Hair follicle dermal papilla cell (primary cell): ENCODE measurements around the gene KLK15. TPM values are rescaled to one million over a fixed set of nuclear protein-coding genes. Genes with fewer than 3 reads are reported as not detected.

ENCODE experiments used
- small RNA-seq: library from RNA; depleted of rRNA; stranded (forward); fragments of <200 nt; gene quantifications from one replicate; pipeline ENCODE3, GENCODE V24; 2012
- total RNA-seq: library from RNA; depleted of rRNA; stranded (reverse); fragments of >200 nt; gene quantifications from 2 replicates; pipeline ENCODE4 v1.2.3, GENCODE V29; 2012

KLK15 gene
- not detected in 2 replicates for total RNA-seq

GRCh38 chr19:50833117-50833801 is at the start of gene KLK15:
KLK15 (minus strand) TSS chr19:50833574; CDS start chr19:50831492, 2,082 bp downstream.

GRCh38 chr19:50873056-50873455 is 39.7 kb upstream of the KLK15 start, which contains the start of gene KLK2:
KLK2 (plus strand) TSS chr19:50873439; CDS start chr19:50873474, 35 bp downstream.

GRCh38 chr19:50854636-50855410 is 21.4 kb upstream of the KLK15 start, which contains the start of gene KLK3:
KLK3 (plus strand) TSS chr19:50854915; CDS start chr19:50854956, 41 bp downstream.

DNA sequence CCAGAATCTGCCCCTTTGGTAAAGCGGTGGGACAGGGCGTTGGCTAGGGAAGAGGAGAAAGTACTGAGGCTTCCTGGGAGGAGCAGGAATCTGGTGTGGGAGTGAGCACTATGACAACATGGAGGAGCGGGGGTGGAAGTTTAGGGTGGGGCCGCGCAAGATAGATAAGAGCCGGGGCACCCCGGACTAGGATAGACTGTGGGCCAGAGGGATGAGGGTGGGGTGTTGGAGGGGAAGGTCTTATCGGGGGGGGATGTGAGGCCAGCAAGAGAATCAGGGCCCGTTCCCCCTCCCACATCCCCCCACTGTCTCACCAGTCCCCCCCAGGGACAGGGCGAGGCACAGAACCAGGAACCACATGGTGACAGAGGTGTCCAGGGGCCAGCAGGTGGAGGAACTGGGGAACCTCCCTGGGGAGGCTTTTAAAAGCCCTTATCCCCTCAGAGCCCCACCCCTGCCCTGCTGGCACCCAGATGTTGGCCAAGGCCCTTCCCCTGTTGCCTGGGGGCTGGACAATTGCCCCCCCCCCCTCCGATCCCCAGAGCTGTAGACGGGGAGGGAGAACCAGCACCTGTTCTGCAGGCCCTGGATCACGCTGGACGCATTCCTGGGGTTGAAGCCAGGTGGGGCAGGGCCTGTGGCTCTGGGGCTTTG is 9.9 kb downstream of the KLK15 start, which contains the start of gene KLK1:
KLK1 (minus strand) TSS at position 399 of the 654 bp plus-strand sequence; CDS start at position 360, 39 bp downstream.

GRCh38 chr19:50790396-50790795 is 43.0 kb downstream of the KLK15 start, which contains the start of gene ACP4:
ACP4 (plus strand) TSS chr19:50790415; CDS start chr19:50790415, 0 bp downstream.

Small RNAs within 50 kb of the gene (small RNA-seq; reads per million reads assigned to genes)
- 137 reads per million, percentile 98 among the genes with 10 or more reads in this experiment for gene SNORD88A
- not detected for gene SNORD88B
- gene SNORD88C = not detected

Other genes starting within 250 kb of the KLK15 start
- gene SYT3, start 193.7 kb downstream of the KLK15 start, total RNA-seq = 0.16 TPM in 1 of 2 replicates, not detected in the other
- 0.49 TPM in 1 of 2 replicates, not detected in the other for gene C19orf81, start 184.1 kb downstream of the KLK15 start, total RNA-seq
- gene SHANK1, start 113.8 kb downstream of the KLK15 start, total RNA-seq = 10.4 and 14.0 TPM in 2 replicates
- gene CLEC11A, start 110.2 kb downstream of the KLK15 start, total RNA-seq = 56.5 and 68.2 TPM in 2 replicates
- not detected in 2 replicates for gene GPR32, start 63.1 kb downstream of the KLK15 start, total RNA-seq
- gene ACP4, start 43.2 kb downstream of the KLK15 start, total RNA-seq = not detected in 2 replicates
- gene KLK1, start 9.8 kb downstream of the KLK15 start, total RNA-seq = not detected in 2 replicates
- gene KLK3, start 21.3 kb upstream of the KLK15 start, total RNA-seq = not detected in 2 replicates
- gene KLK2, start 39.9 kb upstream of the KLK15 start, total RNA-seq = not detected in 2 replicates
- gene KLK4, start 77.8 kb upstream of the KLK15 start, total RNA-seq = not detected in 2 replicates
- gene KLK5, start 119.5 kb upstream of the KLK15 start, total RNA-seq = 0.65 and 3.3 TPM in 2 replicates
- 0.61 TPM in 1 of 2 replicates, not detected in the other for gene KLK6, start 136.0 kb upstream of the KLK15 start, total RNA-seq
- gene KLK7, start 150.3 kb upstream of the KLK15 start, total RNA-seq = 0.32 and 0.49 TPM in 2 replicates
- 0.16 and 0.49 TPM in 2 replicates for gene KLK8, start 168.0 kb upstream of the KLK15 start, total RNA-seq
- 0.12 TPM in 1 of 2 replicates, not detected in the other for gene KLK10, start 186.1 kb upstream of the KLK15 start, total RNA-seq
- gene KLK11, start 193.0 kb upstream of the KLK15 start, total RNA-seq = not detected in 2 replicates
- not detected in 2 replicates for gene KLK12, start 201.4 kb upstream of the KLK15 start, total RNA-seq
- gene KLK13, start 231.5 kb upstream of the KLK15 start, total RNA-seq = not detected in 2 replicates
- gene KLK14, start 249.3 kb upstream of the KLK15 start, total RNA-seq = not detected in 2 replicates